Retinal pigment epithelial cell (primary cell): ENCODE measurements around the gene ZFP69B.
A peak's percentile ranks its signal among the peaks of the same experiment; 100 is the strongest.

Experiments
- DNase-seq: peaks from one replicate; pipeline ENCODE4 v3.0.0-alpha.2; 2010; ENCODE audit warnings: low read depth
- H3K4me3 ChIP-seq: 2 replicates; pipeline ENCODE4 v1.5.1; 2011; ENCODE audit warnings: mild to moderate bottlenecking, low read length, control low read depth, moderate library complexity
- CTCF ChIP-seq: conservative IDR thresholded peaks from 2 replicates; pipeline ENCODE4 v1.5.1; 2011; ENCODE audit warnings: low read depth, low read length, control low read depth, inconsistent platforms

ZFP69B gene

DNA sequence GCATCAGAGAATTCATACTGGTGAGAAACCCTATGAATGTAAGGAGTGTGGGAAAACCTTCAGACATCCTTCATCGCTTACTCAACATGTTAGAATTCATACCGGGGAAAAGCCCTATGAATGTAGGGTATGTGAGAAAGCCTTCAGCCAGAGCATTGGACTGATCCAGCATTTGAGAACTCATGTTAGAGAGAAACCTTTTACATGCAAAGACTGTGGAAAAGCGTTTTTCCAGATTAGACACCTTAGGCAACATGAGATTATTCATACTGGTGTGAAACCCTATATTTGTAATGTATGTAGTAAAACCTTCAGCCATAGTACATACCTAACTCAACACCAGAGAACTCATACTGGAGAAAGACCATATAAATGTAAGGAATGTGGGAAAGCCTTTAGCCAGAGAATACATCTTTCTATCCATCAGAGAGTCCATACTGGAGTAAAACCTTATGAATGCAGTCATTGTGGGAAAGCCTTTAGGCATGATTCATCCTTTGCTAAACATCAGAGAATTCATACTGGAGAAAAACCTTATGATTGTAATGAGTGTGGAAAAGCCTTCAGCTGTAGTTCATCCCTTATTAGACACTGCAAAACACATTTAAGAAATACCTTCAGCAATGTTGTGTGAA, 12.8 kb downstream of the ZFP69B start:
- no peak for DNase-seq
- no peak overlapping the region for H3K4me3 ChIP-seq
- TF ChIP-seq CTCF, result no peak

DNA sequence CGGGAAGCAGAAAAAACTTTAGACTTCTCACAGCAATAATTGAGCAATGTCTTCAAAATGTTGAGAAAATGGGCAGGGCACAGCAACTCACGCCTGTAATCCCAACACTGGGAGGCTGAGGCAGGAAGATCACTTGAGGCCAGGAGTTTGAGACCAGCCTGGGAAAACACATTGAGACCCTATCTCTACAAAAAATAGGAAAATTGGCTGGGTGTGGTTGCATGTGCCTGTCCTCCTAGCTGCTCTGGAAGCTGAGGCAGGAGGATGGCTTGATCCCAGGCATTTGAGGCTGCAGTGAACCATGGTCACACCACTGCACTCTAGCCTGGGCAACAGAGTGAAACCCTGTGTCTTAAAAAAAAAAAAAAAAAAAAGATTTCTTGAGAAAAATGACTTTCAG, 19.1 kb downstream of the ZFP69B start:
- H3K4me3 ChIP-seq, result no peak overlapping the region
- TF ChIP-seq CTCF, result no peak

GRCh38 chr1:40475268-40475667, 25.0 kb downstream of the ZFP69B start:
- no peak for TF ChIP-seq CTCF
- no peak overlapping the region for H3K4me3 ChIP-seq
- DNase-seq, result no peak

More for the DNA sequence above, 19.1 kb downstream of the ZFP69B start:
- DNase-seq, result no peak

DNA sequence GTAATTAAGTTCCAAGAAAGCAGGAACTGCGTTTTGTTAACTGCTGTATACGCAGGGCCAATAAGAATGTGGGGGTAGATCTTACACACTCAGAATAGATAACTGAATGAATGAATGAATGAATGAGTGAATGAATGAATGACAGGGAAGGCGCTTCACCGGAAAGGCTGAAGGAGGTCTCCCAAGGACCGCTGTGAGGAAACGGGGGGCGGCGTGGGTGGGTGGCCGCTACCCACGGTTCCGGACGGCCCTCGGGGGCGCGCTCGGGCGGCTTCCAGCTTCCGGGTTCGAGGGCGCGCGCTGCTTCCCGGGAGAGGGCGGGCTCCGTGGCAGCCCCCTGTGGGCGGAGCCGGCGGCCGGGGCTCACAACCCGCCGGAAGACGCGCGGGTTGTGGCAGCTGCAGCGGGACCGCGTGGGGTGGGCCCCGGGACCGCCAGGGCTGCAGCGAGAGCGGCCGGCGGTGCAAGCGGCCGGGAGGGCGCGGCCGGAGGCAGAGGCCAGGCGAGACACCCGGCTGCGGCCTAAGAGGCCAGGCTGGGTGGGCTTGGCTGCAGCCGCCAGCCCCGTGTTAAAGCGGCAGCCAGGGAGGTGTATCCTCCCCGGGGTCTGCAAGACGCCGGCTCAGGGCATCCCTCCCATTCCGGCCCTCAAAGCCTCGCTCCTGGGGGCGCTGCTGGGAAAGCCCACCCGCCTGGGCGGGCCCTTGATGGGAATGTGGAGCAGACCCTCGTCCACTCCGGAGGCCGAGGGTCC, 26.8 kb downstream of the ZFP69B start, which contains the start of gene ZFP69:
TSS of gene ZFP69 (plus strand) at position 367 of the 754 bp plus-strand sequence. CDS start 2,072 bp downstream, outside the sequence.
- no peak for DNase-seq
- peak within 1 kb of the TSS; percentile 74 for H3K4me3 ChIP-seq
- TF ChIP-seq CTCF, result no peak

DNA sequence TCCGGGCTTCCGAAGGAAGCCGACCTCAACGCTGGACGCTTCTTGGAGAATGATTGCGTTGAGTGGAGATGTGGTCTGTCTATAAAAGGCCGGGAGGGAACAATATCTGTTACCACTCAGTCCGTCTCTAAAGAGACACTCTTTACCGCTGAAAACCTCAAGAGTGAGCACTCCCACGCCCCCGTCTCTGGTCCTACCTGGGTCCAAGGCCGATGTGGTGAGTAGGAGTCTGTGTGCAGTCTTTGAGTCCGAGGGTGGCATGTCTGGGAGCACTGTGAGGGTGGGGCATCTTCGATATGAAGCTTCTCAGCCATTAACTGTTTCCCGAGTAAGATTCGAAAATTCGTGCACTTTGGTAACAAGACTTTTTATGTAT, 27.4 kb downstream of the ZFP69B start:
- H3K4me3 ChIP-seq, result peak overlapping the region; percentile 74
- no peak for TF ChIP-seq CTCF
- no peak for DNase-seq

- no peak for DNase-seq
- H3K4me3 ChIP-seq, result no peak overlapping the region
- TF ChIP-seq CTCF, result no peak
Observed at GRCh38 chr1:40478276-40478675, 28.0 kb downstream of the ZFP69B start.

GRCh38 chr1:40479156-40479555, 28.9 kb downstream of the ZFP69B start:
- DNase-seq, result no peak
- TF ChIP-seq CTCF, result no peak

More at GRCh38 chr1:40479156-40479555, 28.9 kb downstream of the ZFP69B start:
- H3K4me3 ChIP-seq, result no peak overlapping the region
